GM12878 (cell line): ENCODE data around the gene SMPDL3A. TPM values are rescaled to one million over a fixed set of nuclear protein-coding genes. Genes with fewer than 3 reads are reported as not detected.

Experiments
- ATAC-seq: fragments of 200-7000 bp; cut with Tn5 transposase; 3 replicates; pipeline ENCODE4 v1.9.1; 2020; ENCODE audit warnings: mild to moderate bottlenecking, moderate library complexity
- BruUV-seq: library from RNA; stranded (reverse); fragments of 400-500 nt; replicated peaks from 2 replicates; lab custom pipeline; 2021; lab: Mats Ljungman, UMichigan
- CTCF ChIA-PET: fragments of 300-600 bp; sonication (Branson Sonifier 250); formaldehyde crosslinking; extraction: SDS; loops from one replicate; lab custom pipeline; 2021; ENCODE audit warnings: inconsistent platforms; lab: Yijun Ruan, JAX
- POLR2A ChIA-PET: fragments of 350-600 bp; formaldehyde crosslinking; extraction: SDS; loops from one replicate; lab custom pipeline; 2021; ENCODE audit warnings: inconsistent platforms; lab: Charles Lee
- RAD21 ChIA-PET: fragments of 300-600 bp; sonication (Branson Sonifier 250); formaldehyde crosslinking; loops from one replicate; lab custom pipeline; 2023; ENCODE audit warnings: antibody characterized with exemption; ENCODE audit not compliant: unreplicated experiment; lab: Charles Lee
- SMC1A ChIA-PET: fragments of 300-600 bp; sonication (Branson Sonifier 250); formaldehyde crosslinking; loops from one replicate; lab custom pipeline; 2023; ENCODE audit not compliant: unreplicated experiment, uncharacterized antibody; lab: Charles Lee
- DNase-seq: peaks from one replicate; pipeline ENCODE4 v3.0.0-alpha.2; 2011; ENCODE audit warnings: low read depth, low spot score
- FAIRE-seq: peaks from 3 replicates; lab custom pipeline; 2011; peaks lifted over from hg19 to GRCh38; lab: Jason Lieb, UNC
- H2AFZ ChIP-seq: 2 replicates; pipeline ENCODE4 v1.6.0; 2011; ENCODE audit warnings: low read depth, low read length, control low read depth; ENCODE audit not compliant: control insufficient read depth
- H3K27ac ChIP-seq: 2 replicates; pipeline ENCODE4 v1.5.1; 2011; ENCODE audit warnings: control low read depth; ENCODE audit not compliant: control insufficient read depth, insufficient read depth
- H3K27me3 ChIP-seq, 2 experiments: replicated peaks in 1 of 2; 2 replicates each; pipeline versions ENCODE4 v1.6.0 to v1.6.1; 2011; ENCODE audit warnings: low read length in 1 of 2; ENCODE audit not compliant: control insufficient read depth in 2 of 2, insufficient read depth in 2 of 2
- H3K36me3 ChIP-seq, 2 experiments: 2 replicates each; pipeline ENCODE4 v1.5.1; 2011; ENCODE audit warnings: low read length in 1 of 2; ENCODE audit not compliant: control insufficient read depth in 2 of 2, insufficient read depth in 2 of 2
- H3K4me1 ChIP-seq: 2 replicates; pipeline ENCODE4 v1.6.1; 2011; ENCODE audit warnings: mild to moderate bottlenecking, low read length, moderate library complexity, mixed read lengths; ENCODE audit not compliant: control insufficient read depth, insufficient read depth
- H3K4me2 ChIP-seq: 2 replicates; pipeline ENCODE4 v1.6.0; 2011; ENCODE audit warnings: control low read depth; ENCODE audit not compliant: control insufficient read depth, insufficient read depth
- H3K4me3 ChIP-seq: fragments of 200-600 bp; sonication (generic); 2 replicates; pipeline ENCODE4 v1.5.1; 2016
- H3K79me2 ChIP-seq: 2 replicates; pipeline ENCODE4 v1.6.0; 2011; ENCODE audit warnings: low read length; ENCODE audit not compliant: control insufficient read depth, insufficient read depth
- H3K9ac ChIP-seq: 2 replicates; pipeline ENCODE4 v1.8.0; 2011; ENCODE audit warnings: low read length, control low read depth, mixed read lengths; ENCODE audit not compliant: control insufficient read depth, insufficient read depth
- H3K9me3 ChIP-seq: replicated peaks from 3 replicates; pipeline ENCODE4 v1.5.1; 2011; ENCODE audit warnings: mild to moderate bottlenecking, low read length; ENCODE audit not compliant: control insufficient read depth, insufficient read depth
- H4K20me1 ChIP-seq: 2 replicates; pipeline ENCODE4 v1.6.0; 2011; ENCODE audit not compliant: control insufficient read depth, insufficient read depth
- ATF7 ChIP-seq: fragments of 450-650 bp; IDR thresholded peaks from 2 replicates; pipeline ENCODE4 v1.6.1; 2016; ENCODE audit warnings: low read depth, mild to moderate bottlenecking
- CBX5 ChIP-seq: sonication (generic); IDR thresholded peaks from 2 replicates; pipeline ENCODE4 v1.6.1; 2016; ENCODE audit warnings: low read depth, moderate library complexity, mild to moderate bottlenecking, inconsistent platforms
- KLF5 ChIP-seq: fragments of 450-650 bp; IDR thresholded peaks from 2 replicates; pipeline ENCODE4 v1.6.1; 2014; ENCODE audit warnings: mild to moderate bottlenecking; ENCODE audit not compliant: partially characterized antibody
- POLR2A ChIP-seq: IDR thresholded peaks from 2 replicates; pipeline ENCODE4 v1.6.1; 2011; ENCODE audit warnings: low read depth, mild to moderate bottlenecking, low read length
- RB1 ChIP-seq: fragments of 450-650 bp; formaldehyde crosslinking; IDR thresholded peaks from 2 replicates; pipeline ENCODE4 v1.6.1; 2017; ENCODE audit warnings: mild to moderate bottlenecking, borderline replicate concordance
- SMARCA5 ChIP-seq: fragments of 450-650 bp; IDR thresholded peaks from 2 replicates; pipeline ENCODE4 v1.6.1; 2017; ENCODE audit warnings: mild to moderate bottlenecking
- SREBF2 ChIP-seq: IDR thresholded peaks from 2 replicates; pipeline ENCODE4 v1.6.1; 2012; ENCODE audit warnings: mild to moderate bottlenecking, low read length
- ZBED1 ChIP-seq: IDR thresholded peaks from 2 replicates; pipeline ENCODE4 v1.6.1; 2016; ENCODE audit warnings: borderline replicate concordance
- WGBS: methylation state at CpG from one replicate; pipeline ENCODE4 v1.1.6; 2016; ENCODE audit warnings: low lambda C conversion rate; ENCODE audit not compliant: insufficient replicate concordance, insufficient coverage; ENCODE audit errors: missing lambda C conversion rate; 5-methylcytosine and 5-hydroxymethylcytosine counted together
- in situ Hi-C: fragments of 300-500 bp; cut with MboI; formaldehyde crosslinking; loops from 9 replicates; pipeline ENCODE4 v1.14.3; 2018; ENCODE audit warnings: mixed read lengths
- intact Hi-C: fragments of 100-400 bp; cut with micrococcal nuclease; formaldehyde crosslinking; loops from one replicate; pipeline ENCODE4 v1.14.2; 2022; ENCODE audit not compliant: unreplicated experiment
- polyA plus RNA-seq, 11 experiments: library from polyadenylated mRNA; depleted of rRNA in 4 of 11; unstranded in 6 of 11; stranded (reverse) in 5 of 11; fragments of >200 nt; fragmentation: Nextera tagmentation in 4 of 11; fragmentation: Illumina TruSeq in 1 of 11; extraction: Ambion mirVana in 4 of 11; extraction: Trizol in 1 of 11; gene quantifications; 1 replicate in 1 of 11; 2 replicates in 10 of 11; pipeline versions ENCODE4 v1.2.1 to v1.2.3, GENCODE V29; 2011 to 2016; ENCODE audit warnings: inconsistent platforms in 2 of 11, missing spikeins in 2 of 11, low read depth in 1 of 11
- total RNA-seq, 4 experiments: library from RNA; depleted of rRNA in 3 of 4; stranded (reverse); fragments of >200 nt in 3 of 4; fragmentation: Illumina TruSeq in 1 of 4; extraction: Trizol in 1 of 4; gene quantifications; 2 replicates each; pipeline versions ENCODE4 v1.2.1 to v1.2.3, GENCODE V29; 2013 to 2021
- TF ChIP-seq, protein P1 (sequence below): IDR thresholded peaks from 2 replicates; pipeline ENCODE4 v1.6.1; 2012; ENCODE audit warnings: low read depth, low read length, improper control_type of control experiment
- TF ChIP-seq, protein P2 (sequence below): fragments of 450-650 bp; IDR thresholded peaks from 2 replicates; pipeline ENCODE4 v1.6.1; 2018; ENCODE audit warnings: mild to moderate bottlenecking, low read depth, moderate library complexity; ENCODE audit not compliant: partially characterized antibody
- TF ChIP-seq, protein P3 (sequence below): fragments of 450-650 bp; IDR thresholded peaks from 2 replicates; pipeline ENCODE4 v1.6.1; 2017; ENCODE audit warnings: mild to moderate bottlenecking, moderate library complexity

Gene SMPDL3A
- total and polyA plus RNA-seq, 10 of the 15 experiments (the other 5 are each of a cell fraction or from before 2014, with no cell fraction given), result 0.05 to 0.91 (median 0.09) TPM; not detected in 3

DNA sequence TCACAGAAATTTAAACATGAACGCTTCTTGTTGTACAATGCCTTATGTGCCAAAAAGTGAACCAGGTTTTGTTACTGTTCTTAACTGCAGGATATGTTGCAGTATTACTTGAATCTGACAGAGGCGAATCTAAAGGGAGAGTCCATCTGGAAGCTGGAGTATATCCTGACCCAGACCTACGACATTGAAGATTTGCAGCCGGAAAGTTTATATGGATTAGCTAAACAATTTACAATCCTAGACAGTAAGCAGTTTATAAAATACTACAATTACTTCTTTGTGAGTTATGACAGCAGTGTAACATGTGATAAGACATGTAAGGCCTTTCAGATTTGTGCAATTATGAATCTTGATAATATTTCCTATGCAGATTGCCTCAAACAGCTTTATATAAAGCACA, 19.9 kb downstream of the SMPDL3A start:
- Histone ChIP-seq H4K20me1 (no peaks in the 10 kb centered on the region), H3K4me3 (no peak overlapping the region), H3K27ac (no peak overlapping the region), H3K4me1 (no peaks in the 10 kb centered on the region), H3K27me3 (no peaks in the 10 kb centered on the region), H3K9ac (no peak overlapping the region), H2AFZ (no peak overlapping the region), H3K79me2 (no peaks in the 10 kb centered on the region), H3K9me3 (no peaks in the 10 kb centered on the region), H3K4me2 (no peak overlapping the region), H3K36me3 (no peaks in the 10 kb centered on the region)
- no TSS peak for BruUV-seq
- intact Hi-C loops (no loop called here), in situ Hi-C loops (no loop called here)
- CTCF ChIA-PET, result interaction anchor here (1.0 to 2.2 kb wide), 5 partner anchors 10 to 65 kb away, joined by 3 to 15 read pairs (median 5); no protein-coding TSS in a partner anchor
- TF ChIP-seq SMARCA5 (no peak), POLR2A (no peak), SREBF2 (no peak), KLF5 (no peak), RB1 (no peak), ZBED1 (no peak), CBX5 (no peak), ATF7 (no peak)
- TF ChIP-seq, protein P1, sequence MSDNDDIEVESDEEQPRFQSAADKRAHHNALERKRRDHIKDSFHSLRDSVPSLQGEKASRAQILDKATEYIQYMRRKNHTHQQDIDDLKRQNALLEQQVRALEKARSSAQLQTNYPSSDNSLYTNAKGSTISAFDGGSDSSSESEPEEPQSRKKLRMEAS, result no peak
- TF ChIP-seq, protein P2, sequence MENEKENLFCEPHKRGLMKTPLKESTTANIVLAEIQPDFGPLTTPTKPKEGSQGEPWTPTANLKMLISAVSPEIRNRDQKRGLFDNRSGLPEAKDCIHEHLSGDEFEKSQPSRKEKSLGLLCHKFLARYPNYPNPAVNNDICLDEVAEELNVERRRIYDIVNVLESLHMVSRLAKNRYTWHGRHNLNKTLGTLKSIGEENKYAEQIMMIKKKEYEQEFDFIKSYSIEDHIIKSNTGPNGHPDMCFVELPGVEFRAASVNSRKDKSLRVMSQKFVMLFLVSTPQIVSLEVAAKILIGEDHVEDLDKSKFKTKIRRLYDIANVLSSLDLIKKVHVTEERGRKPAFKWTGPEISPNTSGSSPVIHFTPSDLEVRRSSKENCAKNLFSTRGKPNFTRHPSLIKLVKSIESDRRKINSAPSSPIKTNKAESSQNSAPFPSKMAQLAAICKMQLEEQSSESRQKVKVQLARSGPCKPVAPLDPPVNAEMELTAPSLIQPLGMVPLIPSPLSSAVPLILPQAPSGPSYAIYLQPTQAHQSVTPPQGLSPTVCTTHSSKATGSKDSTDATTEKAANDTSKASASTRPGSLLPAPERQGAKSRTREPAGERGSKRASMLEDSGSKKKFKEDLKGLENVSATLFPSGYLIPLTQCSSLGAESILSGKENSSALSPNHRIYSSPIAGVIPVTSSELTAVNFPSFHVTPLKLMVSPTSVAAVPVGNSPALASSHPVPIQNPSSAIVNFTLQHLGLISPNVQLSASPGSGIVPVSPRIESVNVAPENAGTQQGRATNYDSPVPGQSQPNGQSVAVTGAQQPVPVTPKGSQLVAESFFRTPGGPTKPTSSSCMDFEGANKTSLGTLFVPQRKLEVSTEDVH, result no peak
- TF ChIP-seq, protein P3, sequence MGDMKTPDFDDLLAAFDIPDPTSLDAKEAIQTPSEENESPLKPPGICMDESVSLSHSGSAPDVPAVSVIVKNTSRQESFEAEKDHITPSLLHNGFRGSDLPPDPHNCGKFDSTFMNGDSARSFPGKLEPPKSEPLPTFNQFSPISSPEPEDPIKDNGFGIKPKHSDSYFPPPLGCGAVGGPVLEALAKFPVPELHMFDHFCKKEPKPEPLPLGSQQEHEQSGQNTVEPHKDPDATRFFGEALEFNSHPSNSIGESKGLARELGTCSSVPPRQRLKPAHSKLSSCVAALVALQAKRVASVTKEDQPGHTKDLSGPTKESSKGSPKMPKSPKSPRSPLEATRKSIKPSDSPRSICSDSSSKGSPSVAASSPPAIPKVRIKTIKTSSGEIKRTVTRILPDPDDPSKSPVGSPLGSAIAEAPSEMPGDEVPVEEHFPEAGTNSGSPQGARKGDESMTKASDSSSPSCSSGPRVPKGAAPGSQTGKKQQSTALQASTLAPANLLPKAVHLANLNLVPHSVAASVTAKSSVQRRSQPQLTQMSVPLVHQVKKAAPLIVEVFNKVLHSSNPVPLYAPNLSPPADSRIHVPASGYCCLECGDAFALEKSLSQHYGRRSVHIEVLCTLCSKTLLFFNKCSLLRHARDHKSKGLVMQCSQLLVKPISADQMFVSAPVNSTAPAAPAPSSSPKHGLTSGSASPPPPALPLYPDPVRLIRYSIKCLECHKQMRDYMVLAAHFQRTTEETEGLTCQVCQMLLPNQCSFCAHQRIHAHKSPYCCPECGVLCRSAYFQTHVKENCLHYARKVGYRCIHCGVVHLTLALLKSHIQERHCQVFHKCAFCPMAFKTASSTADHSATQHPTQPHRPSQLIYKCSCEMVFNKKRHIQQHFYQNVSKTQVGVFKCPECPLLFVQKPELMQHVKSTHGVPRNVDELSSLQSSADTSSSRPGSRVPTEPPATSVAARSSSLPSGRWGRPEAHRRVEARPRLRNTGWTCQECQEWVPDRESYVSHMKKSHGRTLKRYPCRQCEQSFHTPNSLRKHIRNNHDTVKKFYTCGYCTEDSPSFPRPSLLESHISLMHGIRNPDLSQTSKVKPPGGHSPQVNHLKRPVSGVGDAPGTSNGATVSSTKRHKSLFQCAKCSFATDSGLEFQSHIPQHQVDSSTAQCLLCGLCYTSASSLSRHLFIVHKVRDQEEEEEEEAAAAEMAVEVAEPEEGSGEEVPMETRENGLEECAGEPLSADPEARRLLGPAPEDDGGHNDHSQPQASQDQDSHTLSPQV, result no peak
- POLR2A ChIA-PET, result no interaction called here
- SMC1A ChIA-PET, result interaction anchor here (0.6 to 1.5 kb wide), 5 partner anchors 10 to 30 kb away, joined by 4 to 6 read pairs (median 4); no protein-coding TSS in a partner anchor
- ATAC-seq (no peak), FAIRE-seq (no peak), DNase-seq (no peak)
- RAD21 ChIA-PET, result no interaction called here
- 53% methylated on average over 4 of the region's 4 CpGs for WGBS
